Measurements from ENCODE around the gene IQGAP1. TPM values are rescaled to one million over a fixed set of nuclear protein-coding genes. Genes with fewer than 3 reads are reported as not detected.

IQGAP1 gene
- total and polyA plus RNA-seq, 4 donors = 9.2 to 50.1 (median 24.5) TPM

DNA sequence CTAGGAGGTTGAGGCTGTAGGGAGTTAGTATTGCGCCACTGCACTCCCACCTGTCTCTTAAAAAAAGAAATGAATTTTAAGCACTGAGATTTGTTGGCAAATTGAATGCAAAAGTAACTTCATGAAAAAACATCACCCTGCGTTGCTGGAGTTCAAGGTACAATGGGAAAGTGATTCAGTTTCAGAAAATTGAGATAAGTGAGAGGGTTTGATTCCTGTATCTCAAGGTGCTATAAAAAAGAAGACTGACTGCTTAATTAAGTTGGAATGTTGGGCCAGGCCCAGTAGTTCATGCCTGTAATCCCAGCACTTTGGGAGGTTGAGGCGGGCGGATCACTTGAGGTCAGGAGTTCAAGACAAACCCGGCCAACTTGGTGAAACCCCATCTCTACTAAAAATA, 39.1 kb downstream of the IQGAP1 start (continued):
- TF ChIP-seq, protein P1, sequence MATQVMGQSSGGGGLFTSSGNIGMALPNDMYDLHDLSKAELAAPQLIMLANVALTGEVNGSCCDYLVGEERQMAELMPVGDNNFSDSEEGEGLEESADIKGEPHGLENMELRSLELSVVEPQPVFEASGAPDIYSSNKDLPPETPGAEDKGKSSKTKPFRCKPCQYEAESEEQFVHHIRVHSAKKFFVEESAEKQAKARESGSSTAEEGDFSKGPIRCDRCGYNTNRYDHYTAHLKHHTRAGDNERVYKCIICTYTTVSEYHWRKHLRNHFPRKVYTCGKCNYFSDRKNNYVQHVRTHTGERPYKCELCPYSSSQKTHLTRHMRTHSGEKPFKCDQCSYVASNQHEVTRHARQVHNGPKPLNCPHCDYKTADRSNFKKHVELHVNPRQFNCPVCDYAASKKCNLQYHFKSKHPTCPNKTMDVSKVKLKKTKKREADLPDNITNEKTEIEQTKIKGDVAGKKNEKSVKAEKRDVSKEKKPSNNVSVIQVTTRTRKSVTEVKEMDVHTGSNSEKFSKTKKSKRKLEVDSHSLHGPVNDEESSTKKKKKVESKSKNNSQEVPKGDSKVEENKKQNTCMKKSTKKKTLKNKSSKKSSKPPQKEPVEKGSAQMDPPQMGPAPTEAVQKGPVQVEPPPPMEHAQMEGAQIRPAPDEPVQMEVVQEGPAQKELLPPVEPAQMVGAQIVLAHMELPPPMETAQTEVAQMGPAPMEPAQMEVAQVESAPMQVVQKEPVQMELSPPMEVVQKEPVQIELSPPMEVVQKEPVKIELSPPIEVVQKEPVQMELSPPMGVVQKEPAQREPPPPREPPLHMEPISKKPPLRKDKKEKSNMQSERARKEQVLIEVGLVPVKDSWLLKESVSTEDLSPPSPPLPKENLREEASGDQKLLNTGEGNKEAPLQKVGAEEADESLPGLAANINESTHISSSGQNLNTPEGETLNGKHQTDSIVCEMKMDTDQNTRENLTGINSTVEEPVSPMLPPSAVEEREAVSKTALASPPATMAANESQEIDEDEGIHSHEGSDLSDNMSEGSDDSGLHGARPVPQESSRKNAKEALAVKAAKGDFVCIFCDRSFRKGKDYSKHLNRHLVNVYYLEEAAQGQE (IDR thresholded peaks at IDR 0.05) = no peak
- TF ChIP-seq SP1 (IDR thresholded peaks at IDR 0.05) (no peak), RAD21 (IDR thresholded peaks at IDR 0.05) (no peak), JUND (IDR thresholded peaks at IDR 0.05) (no peak), HNF4G (IDR thresholded peaks at IDR 0.05) (no peak), GABPA (IDR thresholded peaks at IDR 0.05 in 1 of 2, conservative IDR thresholded peaks at IDR 0.05 in 1 of 2) (no peak)

GRCh38 chr15:90432253-90432652, 44.2 kb downstream of the IQGAP1 start:
- WGBS = 96% methylated on average over 1 of the region's 1 CpG
- TF ChIP-seq FOXA1 (IDR thresholded peaks at IDR 0.05) (no peak), FOXA2 (IDR thresholded peaks at IDR 0.05) (no peak), SP1 (IDR thresholded peaks at IDR 0.05) (no peak), RAD21 (IDR thresholded peaks at IDR 0.05) (no peak), RXRA (IDR thresholded peaks at IDR 0.05) (no peak), JUND (IDR thresholded peaks at IDR 0.05) (no peak), GABPA (IDR thresholded peaks at IDR 0.05 in 1 of 2, conservative IDR thresholded peaks at IDR 0.05 in 1 of 2) (no peak), YY1 (IDR thresholded peaks at IDR 0.05) (no peak), TAF1 (conservative IDR thresholded peaks at IDR 0.05) (no peak), HNF4A (conservative IDR thresholded peaks at IDR 0.05) (no peak), NR2F2 (IDR thresholded peaks at IDR 0.05) (no peak), HNF4G (IDR thresholded peaks at IDR 0.05) (no peak), EGR1 (IDR thresholded peaks at IDR 0.05; ENCODE audit: low read depth in 2 of 2) (no peak), CTCF (IDR thresholded peaks at IDR 0.05; ENCODE audit: low read depth, low read length, missing input control) (no peak)
- TF ChIP-seq, protein P2, sequence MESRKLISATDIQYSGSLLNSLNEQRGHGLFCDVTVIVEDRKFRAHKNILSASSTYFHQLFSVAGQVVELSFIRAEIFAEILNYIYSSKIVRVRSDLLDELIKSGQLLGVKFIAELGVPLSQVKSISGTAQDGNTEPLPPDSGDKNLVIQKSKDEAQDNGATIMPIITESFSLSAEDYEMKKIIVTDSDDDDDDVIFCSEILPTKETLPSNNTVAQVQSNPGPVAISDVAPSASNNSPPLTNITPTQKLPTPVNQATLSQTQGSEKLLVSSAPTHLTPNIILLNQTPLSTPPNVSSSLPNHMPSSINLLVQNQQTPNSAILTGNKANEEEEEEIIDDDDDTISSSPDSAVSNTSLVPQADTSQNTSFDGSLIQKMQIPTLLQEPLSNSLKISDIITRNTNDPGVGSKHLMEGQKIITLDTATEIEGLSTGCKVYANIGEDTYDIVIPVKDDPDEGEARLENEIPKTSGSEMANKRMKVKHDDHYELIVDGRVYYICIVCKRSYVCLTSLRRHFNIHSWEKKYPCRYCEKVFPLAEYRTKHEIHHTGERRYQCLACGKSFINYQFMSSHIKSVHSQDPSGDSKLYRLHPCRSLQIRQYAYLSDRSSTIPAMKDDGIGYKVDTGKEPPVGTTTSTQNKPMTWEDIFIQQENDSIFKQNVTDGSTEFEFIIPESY (IDR thresholded peaks at IDR 0.05) = no peak
- TF ChIP-seq, protein P3, sequence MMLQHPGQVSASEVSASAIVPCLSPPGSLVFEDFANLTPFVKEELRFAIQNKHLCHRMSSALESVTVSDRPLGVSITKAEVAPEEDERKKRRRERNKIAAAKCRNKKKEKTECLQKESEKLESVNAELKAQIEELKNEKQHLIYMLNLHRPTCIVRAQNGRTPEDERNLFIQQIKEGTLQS (IDR thresholded peaks at IDR 0.05) = no peak
- TF ChIP-seq, protein P1 (IDR thresholded peaks at IDR 0.05) = no peak
- TF ChIP-seq, protein P4, sequence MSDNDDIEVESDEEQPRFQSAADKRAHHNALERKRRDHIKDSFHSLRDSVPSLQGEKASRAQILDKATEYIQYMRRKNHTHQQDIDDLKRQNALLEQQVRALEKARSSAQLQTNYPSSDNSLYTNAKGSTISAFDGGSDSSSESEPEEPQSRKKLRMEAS (IDR thresholded peaks at IDR 0.05) = no peak
- no peak for DNase-seq (ENCODE audit: low spot score)
- Histone ChIP-seq H3K36me3 (ENCODE audit: control insufficient read depth in 4 of 4, insufficient read depth in 3 of 4, low read depth in 1 of 4, low read length in 3 of 4) (peaks cover 1 to 7% (median 2%) of the 10 kb centered on the region in 4 donors), H3K9me3 (ENCODE audit: control insufficient read depth in 4 of 4, low read length in 3 of 4) (no peaks in the 10 kb centered on the region), H3K27me3 (ENCODE audit: control insufficient read depth in 4 of 4, insufficient read depth in 4 of 4, low read length in 3 of 4) (no peaks in the 10 kb centered on the region), H3K9ac (ENCODE audit: low read depth in 1 of 2, low read length in 2 of 2) (no peak overlapping the region), H3K27ac (ENCODE audit: low read depth in 1 of 2, low read length in 2 of 2) (no peak overlapping the region), H3K4me3 (ENCODE audit: low read depth in 1 of 3, low read length in 3 of 3) (no peak overlapping the region), H3K4me1 (ENCODE audit: control insufficient read depth in 4 of 4, insufficient read depth in 4 of 4, low read length in 3 of 4) (no peaks in the 10 kb centered on the region)

All from liver (tissue), 9 donors.